PFSK-1 (cell line): ENCODE measurements around the gene GOLPH3L.

Experiments used
- POLR2AphosphoS5 ChIP-seq: IDR thresholded peaks from 2 replicates; pipeline ENCODE4 v1.6.1; 2012; ENCODE audit warnings: low read depth, mild to moderate bottlenecking, control low read depth, low read length, moderate library complexity
- SIN3A ChIP-seq: IDR thresholded peaks from 2 replicates; pipeline ENCODE4 v1.6.1; 2012; ENCODE audit warnings: mild to moderate bottlenecking, low read length, moderate library complexity, borderline replicate concordance; ENCODE audit not compliant: insufficient read depth

- TF ChIP-seq POLR2AphosphoS5 = no peak
- TF ChIP-seq SIN3A = no peak
Measured at GRCh38 chr1:150650193-150650592, 46.8 kb downstream of the GOLPH3L start.
